Measurements from ENCODE around the gene NFIX.

- TF ChIP-seq CTCF (IDR thresholded peaks at IDR 0.05; ENCODE audit: low read depth, low read length) = no peak
- no peak for TF ChIP-seq EZH2phosphoT487 (IDR thresholded peaks at IDR 0.05; ENCODE audit: low read depth)
Observed at GRCh38 chr19:13069415-13070359, 74.4 kb downstream of the NFIX start.

Measured in OCI-LY3 (cell line).